Right hindlimb (tissue), 1 donor: ENCODE data around the gene HSPG2.
A peak's percentile ranks its signal among the peaks of the same experiment; 100 is the strongest.
"Not testable (repeated sequence)": the region's sequence is repeated elsewhere in the genome, so short reads cannot be mapped to it uniquely, and the experiment has no call there.

Source experiments
- DNase-seq: peaks from one replicate; pipeline ENCODE4 v3.0.0-alpha.2; 2018

The HSPG2 gene

DNA sequence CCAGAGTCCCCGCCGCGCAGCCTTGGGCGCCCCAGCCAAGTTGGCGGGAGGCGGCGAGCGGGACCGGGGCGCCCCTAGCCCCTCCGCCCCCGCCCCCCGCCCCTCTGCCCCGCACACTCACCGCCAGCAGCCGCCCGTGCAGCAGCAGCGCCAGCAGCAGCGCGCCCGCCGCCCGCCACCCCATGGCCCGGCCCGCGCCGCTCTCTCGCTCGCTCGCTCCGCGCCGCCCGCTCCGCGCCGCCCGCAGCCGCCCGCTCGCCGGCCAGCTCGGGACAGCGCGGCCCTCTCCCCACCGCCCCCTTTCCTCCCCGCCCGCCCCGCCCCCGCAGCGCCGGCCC lies at the start of gene HSPG2:
Gene HSPG2, minus strand, starts transcription at position 277 of the 338 bp plus-strand sequence. Its CDS starts 93 bp downstream, at position 184.
- no peak for DNase-seq

GRCh38 chr1:21986386-21986785 lies 49.3 kb upstream of the HSPG2 start:
- DNase-seq, result not testable (repeated sequence)

DNA sequence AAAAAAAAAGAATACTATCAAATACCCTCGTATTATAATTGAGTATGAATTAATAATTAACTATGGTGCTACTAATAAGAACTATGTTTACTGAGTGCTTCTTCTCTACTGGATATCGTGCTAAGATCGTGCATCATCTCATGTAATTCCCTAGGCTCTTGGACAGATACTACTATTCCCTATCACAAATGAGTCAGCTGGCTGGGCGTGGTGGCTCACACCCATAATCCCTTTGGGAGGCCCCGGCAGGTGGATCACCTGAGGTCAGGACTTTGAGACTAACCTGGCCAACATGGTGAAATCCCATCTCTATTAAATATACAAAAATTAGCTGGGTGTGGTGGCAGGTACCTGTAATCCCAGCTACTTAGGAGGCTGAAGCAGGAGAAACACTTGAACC lies 48.8 kb upstream of the HSPG2 start:
- not testable (repeated sequence) for DNase-seq

- not testable (repeated sequence) for DNase-seq
Observed at GRCh38 chr1:21983539-21983938, 46.4 kb upstream of the HSPG2 start.

GRCh38 chr1:21982122-21982521 lies 45.0 kb upstream of the HSPG2 start:
- not testable (repeated sequence) for DNase-seq

DNA sequence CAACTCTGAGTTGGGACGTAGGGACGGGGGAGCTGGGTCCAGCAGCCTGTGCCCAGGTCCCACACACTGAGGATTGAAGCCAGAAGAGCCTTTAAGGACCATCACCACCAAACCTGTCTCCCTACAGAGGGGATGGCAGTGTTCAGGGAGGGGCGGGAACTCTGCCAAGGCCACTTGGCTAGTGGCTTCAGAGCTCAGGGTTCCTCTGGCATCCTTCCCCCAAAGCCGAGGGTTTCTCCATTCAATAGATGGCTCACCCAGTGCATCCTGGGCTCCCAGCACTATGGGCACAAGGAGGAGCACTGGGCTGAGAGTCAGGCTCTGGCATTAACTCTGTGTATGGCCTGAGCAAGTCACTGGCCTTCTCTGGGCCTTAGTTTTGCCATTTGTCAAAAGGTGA lies 44.1 kb upstream of the HSPG2 start:
- DNase-seq, result not testable (repeated sequence)

DNA sequence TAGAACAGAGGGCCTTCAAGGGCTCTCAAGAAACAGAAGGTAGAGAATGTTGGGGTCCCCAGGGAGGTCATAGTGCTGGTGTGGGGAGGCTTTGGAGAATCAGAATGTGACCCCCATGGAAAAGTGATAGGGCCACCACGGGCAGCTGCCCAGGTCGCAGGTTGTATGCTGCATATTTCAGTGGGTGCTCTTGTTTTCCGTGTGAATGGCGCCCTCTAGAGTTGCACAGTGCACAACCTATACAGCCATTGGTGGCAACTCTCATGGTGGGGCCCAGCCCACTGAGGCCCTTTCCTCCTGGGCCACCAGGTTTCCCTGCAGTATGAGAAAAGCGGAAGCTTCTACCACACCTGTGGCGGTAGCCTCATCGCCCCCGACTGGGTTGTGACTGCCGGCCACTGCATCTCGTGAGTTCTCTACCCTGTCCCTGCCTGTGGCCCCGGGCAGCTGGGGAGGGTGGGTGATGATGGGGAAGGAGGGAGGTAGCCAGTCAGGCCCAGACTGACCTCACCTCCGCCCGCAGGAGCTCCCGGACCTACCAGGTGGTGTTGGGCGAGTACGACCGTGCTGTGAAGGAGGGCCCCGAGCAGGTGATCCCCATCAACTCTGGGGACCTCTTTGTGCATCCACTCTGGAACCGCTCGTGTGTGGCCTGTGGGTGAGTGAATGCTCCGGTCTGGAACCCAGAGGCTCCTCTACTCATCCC lies 43.6 kb upstream of the HSPG2 start:
- DNase-seq, result not testable (repeated sequence)

- DNase-seq, result not testable (repeated sequence)
Observed at GRCh38 chr1:21978209-21978608, 41.1 kb upstream of the HSPG2 start.

GRCh38 chr1:21976703-21977239 lies 39.7 kb upstream of the HSPG2 start, which contains the start of gene CELA3B:
CELA3B (plus strand) TSS chr1:21977022; CDS start chr1:21977040, 18 bp downstream.
- not testable (repeated sequence) for DNase-seq

- not testable (repeated sequence) for DNase-seq
Observed at GRCh38 chr1:21975296-21975695, 38.2 kb upstream of the HSPG2 start.

DNA sequence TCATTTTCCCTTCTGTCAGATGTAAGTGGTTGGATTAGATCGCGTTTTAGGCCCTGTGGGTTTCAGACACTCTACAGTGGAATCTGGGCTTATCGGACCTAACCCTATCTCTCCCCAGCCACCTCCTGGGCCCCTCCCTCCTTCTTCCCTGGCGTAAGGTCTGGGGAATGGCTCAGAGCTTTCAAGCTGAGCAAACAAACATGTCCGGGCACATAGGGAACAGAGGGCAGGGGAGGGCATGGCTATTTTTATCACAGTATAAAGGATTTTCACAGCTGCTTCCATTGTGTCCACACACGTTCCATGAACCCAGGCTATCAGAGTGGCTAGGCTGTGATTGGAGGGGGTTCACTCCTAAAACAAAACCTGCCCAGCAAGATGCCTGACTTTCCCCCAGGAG lies 37.6 kb upstream of the HSPG2 start:
- not testable (repeated sequence) for DNase-seq

DNA sequence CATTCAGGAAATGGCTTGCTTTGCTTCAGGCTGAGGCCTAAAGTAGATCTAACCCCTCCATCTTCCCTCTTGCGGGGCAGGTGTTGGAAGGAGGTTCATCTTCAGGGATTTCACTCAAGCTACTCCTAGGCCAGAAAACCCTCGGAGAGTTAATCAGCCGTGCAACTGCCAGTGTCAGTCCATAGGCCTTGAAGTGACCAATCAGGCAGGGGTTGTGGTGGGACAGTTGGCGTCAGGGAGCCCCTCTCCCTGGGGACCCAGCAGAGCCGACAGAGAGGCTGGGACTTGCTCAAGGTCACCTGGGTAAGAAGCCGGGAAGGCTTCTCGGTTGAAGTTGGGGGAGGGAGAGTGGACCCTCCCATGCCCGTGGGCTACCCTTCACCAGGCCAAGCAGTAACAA lies 36.8 kb upstream of the HSPG2 start:
- DNase-seq, result not testable (repeated sequence)

GRCh38 chr1:21972973-21973441 lies 35.9 kb upstream of the HSPG2 start:
- not testable (repeated sequence) for DNase-seq

- not testable (repeated sequence) for DNase-seq
Observed at GRCh38 chr1:21970523-21970922, 33.4 kb upstream of the HSPG2 start.

DNA sequence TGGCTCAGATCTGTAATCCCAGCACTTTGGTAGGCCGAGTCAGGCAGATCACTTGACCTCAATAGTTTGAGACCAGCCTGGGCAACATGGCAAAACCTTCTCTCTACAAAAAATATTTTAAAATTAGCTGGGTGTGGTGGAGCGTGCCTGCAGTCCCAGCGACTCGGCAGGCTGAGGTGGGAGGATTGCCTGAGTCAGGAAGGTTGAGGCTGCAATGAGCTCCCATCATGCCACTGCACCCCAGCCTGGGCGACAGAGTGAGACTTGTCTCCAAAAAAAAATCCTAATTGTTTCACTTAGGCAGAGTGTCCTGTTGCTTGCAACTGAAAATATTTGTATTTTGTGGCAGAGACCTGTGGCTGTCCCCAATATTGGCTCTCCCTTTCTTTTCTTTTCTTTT lies 32.0 kb upstream of the HSPG2 start:
- not testable (repeated sequence) for DNase-seq

DNA sequence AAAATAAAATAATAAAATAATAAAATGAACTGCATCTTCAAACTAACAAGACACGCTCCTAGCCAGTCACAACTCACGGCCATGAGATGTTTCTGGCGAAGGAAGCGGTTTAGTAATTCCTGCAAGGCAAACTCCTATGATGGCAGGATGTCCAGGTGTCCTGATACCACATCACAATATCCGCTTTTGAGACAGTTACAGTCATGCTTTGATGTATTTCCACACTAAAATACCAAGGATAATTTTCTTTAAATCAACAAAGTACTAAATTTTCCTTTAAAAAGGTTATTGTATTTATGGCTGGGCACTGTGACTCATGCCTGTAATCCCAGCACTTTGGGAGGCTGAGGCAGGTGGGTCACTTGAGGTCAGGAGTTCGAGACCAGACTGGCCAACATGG lies 30.1 kb upstream of the HSPG2 start:
- DNase-seq, result not testable (repeated sequence)

DNA sequence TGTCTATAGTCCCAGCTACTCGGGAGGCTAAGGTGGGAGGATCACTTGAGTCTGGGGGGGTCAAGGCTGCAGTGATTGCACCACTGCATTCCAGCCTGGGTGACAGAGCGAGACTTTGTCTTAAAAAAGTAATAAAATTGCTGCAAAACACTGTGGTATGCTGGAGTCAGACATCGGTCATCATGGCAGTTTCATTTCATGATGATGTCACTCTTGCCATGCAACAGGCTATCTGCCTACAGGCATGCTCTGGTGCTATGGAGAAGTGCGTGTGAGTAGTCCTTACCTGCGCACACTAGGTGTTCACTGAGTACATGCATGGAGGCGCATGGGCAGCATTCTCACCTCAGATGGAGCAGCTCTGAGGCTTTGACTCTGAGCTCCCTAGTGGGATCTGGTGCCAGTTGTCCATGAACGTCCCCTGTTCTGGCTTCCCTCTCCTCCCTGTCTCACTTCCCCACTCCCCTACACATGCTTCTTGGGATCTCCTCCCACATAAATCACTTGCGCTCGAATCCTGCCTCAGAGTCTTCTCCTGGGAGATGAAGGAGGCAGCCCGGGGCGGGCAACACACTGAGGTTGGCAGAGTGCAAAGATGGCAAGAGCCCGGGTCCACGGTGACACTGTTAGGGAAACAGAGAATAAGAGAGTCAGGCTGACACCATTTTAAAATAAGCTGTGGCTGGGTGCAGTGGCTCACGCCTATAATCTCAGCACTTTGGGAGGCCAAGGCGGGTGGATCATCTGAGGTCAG lies 29.3 kb upstream of the HSPG2 start:
- no peak for DNase-seq

DNA sequence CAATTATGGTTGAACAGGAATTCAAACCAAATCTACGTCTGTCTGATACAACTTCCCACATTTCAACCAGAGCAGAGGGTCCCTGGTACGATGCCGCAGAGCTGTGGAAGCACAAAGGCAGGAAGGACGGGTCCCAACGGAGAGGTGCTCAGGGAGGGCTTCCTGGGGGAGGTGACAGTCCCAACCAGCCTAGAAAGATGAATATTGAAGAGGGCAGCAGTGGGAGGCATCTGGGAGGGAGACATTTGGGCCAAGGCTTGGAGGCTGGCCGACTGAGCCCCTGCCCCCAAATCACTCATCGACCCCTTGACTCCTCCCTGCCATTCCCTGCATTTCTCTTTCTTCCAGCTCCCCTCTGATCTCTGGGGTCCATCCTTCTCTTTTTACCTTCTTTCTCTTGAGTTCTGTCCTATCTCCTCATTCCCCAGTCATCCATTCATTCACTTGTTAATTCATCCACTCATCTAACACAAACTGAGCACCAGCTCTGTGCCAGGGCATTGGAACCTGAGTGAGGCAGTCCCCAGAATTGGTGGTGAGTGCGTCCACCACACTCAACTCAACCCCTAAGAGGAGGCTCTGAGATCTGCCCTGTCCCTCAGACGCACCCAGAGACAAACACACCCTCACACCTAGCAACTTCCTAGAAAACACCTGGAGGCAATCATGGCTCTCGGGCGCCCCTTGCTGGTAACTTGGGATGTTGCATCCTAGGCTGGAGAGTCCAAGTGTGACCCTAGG lies 26.5 kb upstream of the HSPG2 start:
- peak; percentile 86 for DNase-seq

DNA sequence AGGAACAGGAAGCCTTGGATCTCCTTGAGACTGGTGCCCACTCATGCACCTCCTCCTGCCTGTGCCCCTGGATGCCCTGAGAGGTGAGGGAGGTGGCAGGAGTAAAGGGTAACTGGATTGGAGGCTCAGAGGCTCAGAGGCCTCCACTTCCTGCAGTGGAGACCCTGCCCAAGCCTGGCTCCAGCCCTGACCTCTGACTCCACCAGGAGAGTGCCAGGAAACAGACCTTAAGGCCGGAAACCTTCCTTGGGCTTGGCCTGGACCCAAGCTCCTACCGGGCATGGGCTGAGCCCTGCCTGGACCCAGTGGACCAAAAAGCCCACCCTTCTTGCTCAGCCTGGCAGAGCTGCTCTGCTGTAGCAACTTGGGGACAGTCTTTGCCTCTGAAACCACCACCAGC lies 24.7 kb upstream of the HSPG2 start:
- DNase-seq, result no peak

DNA sequence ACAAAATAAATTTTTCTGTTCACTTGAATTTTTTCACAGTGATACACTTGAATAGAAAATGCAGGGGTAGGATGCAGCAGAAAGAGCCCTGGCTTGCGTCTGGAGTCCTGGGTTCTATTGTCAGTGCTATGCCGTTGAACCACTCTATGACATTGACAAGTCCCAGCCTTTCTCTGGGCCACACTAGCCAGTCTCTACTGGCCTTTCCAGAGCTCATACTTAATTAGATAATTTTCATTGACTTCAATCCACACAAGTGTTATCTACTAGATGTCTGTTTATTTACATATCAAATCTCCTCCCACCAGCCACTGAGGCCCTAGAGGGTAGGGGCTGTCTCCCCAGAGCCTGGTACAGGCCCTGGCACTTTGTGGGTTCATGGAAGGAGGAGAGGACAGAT lies 24.2 kb upstream of the HSPG2 start:
- DNase-seq, result no peak

- DNase-seq, result no peak
Observed at GRCh38 chr1:21956720-21957552, 19.8 kb upstream of the HSPG2 start.
